ENCODE data around the gene ZNF85.
"Not testable (repeated sequence)": the region's sequence is repeated elsewhere in the genome, so short reads cannot be mapped to it uniquely, and the experiment has no call there.

Gene ZNF85

GRCh38 chr19:20923077-20923871, at the start of gene ZNF85:
Gene ZNF85 (plus strand): TSS chr19:20923251. CDS start chr19:20923401, 150 bp downstream.
- peak; percentile 100 for ATAC-seq

GRCh38 chr19:20879501-20879900, 43.5 kb upstream of the ZNF85 start:
- peak in 1 of 2 donors; percentile 25 for ATAC-seq

- ATAC-seq: peak; percentile 13 to 34
Measured at GRCh38 chr19:20912973-20913372, 10.1 kb upstream of the ZNF85 start.

DNA sequence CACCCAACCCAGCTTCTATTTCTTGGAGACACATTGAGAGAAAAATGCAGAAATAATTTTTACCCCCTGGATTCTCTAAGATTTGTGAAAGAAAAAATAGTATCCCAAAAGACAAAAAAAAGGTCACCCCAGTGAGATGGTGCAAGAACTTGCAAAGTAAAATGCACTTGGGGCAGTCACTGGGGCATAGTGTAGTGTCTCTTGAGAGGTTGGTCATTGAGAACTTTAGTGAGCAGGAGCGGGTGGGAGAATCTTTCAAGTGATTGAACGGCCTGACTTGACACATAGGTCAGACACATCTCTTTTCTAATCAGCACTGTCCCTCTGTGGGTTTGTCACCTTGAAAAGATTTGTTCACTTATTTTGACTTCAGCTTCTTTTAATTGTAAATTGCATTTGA, 2.4 kb downstream of the ZNF85 start:
- ATAC-seq: no peak

- ATAC-seq: no peak
Measured at GRCh38 chr19:20926796-20927195, 3.7 kb downstream of the ZNF85 start.

GRCh38 chr19:20928371-20928770, 5.3 kb downstream of the ZNF85 start:
- no peak for ATAC-seq

DNA sequence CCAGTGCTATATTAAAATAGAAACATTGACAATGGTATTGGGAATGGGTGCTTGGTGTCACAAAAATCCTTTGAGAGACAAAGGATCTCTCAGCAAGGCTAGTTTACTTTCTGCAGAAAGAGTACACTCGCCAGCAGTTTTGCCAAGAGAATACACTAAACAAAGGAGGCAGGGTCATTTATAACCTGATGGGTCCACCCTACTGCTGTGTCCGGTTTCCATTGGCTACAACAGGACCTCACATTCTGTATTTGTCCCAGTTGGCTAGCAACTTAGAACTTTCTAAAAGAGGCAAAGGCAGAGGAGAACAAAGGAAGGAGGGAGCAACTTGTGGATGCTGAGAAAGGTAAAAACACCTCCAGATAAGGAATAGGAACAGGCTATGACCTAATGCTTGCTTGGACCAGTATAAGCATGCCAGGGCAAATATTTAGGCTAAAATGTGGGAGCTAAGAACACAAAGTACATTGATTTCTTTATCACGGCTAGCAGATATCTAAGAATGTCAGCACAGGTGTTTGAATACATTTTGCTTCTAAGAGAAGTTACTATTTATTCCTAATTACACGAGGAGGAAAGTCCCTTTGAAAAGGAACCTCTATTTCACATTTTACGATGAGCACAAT, 13.4 kb downstream of the ZNF85 start:
- not testable (repeated sequence) for ATAC-seq

DNA sequence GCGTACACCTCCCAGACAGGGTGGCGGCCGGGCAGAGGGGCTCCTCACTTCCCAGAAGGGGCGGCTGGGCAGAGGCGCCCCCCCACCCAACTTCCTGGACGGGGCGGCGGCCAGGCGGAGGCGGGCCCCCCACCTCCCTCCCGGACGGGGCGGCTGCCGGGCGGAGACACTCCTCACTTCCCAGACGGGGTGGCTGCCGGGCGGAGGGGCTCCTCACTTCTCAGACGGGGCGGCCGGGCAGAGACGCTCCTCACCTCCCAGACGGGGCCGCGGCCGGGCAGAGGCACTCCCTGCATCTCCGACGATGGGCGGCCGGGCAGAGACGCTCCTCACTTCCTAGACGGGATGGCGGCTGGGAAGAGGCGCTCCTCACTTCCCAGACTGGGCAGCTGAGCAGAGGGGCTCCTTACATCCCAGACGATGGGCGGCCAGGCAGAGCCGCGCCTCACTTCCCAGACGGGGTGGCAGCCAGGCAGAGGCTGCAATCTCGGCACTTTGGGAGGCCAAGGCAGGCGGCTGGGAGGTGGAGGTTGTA, 29.6 kb downstream of the ZNF85 start:
- not testable (repeated sequence) for ATAC-seq

- no peak for ATAC-seq
Measured at GRCh38 chr19:20964798-20965197, 41.7 kb downstream of the ZNF85 start.

GRCh38 chr19:20968092-20968491, 45.0 kb downstream of the ZNF85 start:
- ATAC-seq: peak in 1 of 2 donors; percentile 41

- no peak for ATAC-seq
Measured at GRCh38 chr19:20969498-20969897, 46.4 kb downstream of the ZNF85 start.

GRCh38 chr19:20969898-20970297, 46.8 kb downstream of the ZNF85 start:
- ATAC-seq: no peak

DNA sequence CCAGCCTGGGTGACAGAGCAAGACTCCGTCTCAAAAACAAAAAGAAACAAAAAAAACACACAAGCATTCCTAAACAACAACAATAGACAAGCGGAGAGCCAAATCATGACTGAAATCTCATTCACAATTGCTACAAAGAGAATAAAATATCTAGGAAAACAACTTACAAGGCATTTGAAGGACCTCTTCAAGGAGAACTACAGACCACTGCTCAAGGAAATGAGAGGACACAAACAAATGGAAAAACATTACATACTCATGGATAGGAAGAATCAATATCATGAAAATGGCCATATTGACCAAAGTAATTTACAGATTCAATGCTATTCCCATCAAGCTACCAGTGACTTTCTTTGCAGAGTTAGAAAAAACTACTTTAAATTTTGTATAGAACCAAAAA, 69.7 kb downstream of the ZNF85 start:
- not testable (repeated sequence) for ATAC-seq

DNA sequence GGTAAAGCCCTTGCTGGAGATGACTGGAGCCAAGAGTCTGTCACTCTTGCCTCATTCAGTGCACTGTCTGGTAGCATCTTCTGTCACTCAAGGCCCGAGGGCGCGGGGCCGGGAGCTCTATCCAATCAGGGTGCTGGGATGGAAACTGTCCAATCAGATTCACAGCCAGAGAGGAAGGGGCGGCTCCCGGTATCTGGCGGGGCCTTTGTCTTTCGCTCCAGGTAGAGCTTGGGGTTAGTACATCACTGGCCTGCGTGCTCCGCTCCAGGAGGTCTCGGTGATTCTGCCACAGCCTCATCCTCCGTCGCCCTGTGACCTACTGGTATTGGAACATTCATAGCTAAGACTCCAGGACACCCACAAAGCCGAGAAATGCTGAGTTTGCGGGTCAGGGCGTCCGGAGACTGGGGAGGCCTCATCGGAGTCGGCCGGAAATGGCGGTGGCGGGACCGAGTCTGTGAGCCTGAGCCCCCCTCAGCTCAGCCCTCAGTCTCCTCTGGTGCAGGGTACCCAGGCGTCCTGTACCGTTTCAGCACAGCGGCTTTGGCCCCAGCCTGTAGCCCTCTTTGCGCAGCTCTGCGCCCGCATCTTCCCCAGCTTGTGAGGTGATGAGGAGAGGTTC, 76.8 kb downstream of the ZNF85 start:
- ATAC-seq: peak; percentile 100

Measured in activated CD4-positive, CD25-positive, alpha-beta regulatory T cell treated with anti-CD3 and anti-CD28 coated beads, Interleukin-2, amount 50 U/mL, for 24 hours (primary cell).